Measurements from ENCODE around the gene NR5A1.

Gene NR5A1

GRCh38 chr9:124513376-124513994, 6.3 kb upstream of the NR5A1 start:
- no peak for DNase-seq

GRCh38 chr9:124512806-124513204, 5.6 kb upstream of the NR5A1 start:
- DNase-seq = no peak

GRCh38 chr9:124511891-124512805, 4.9 kb upstream of the NR5A1 start:
- no peak for DNase-seq

- no peak for DNase-seq
Observed at GRCh38 chr9:124511426-124511840, 4.2 kb upstream of the NR5A1 start.

- no peak for DNase-seq
Observed at GRCh38 chr9:124510650-124511425, 3.6 kb upstream of the NR5A1 start.

- DNase-seq = no peak
Observed at GRCh38 chr9:124507880-124508423, 753 bp upstream of the NR5A1 start.

GRCh38 chr9:124506433-124506832, 766 bp downstream of the NR5A1 start:
- no peak for DNase-seq

GRCh38 chr9:124505901-124506346, 1.3 kb downstream of the NR5A1 start:
- DNase-seq = no peak

- DNase-seq = no peak
Observed at GRCh38 chr9:124505006-124505900, 1.9 kb downstream of the NR5A1 start.

- DNase-seq = no peak
Observed at GRCh38 chr9:124504530-124505005, 2.6 kb downstream of the NR5A1 start.

- DNase-seq = no peak
Observed at GRCh38 chr9:124503713-124504529, 3.3 kb downstream of the NR5A1 start.

GRCh38 chr9:124502711-124503702, 4.2 kb downstream of the NR5A1 start:
- DNase-seq = no peak

GRCh38 chr9:124501771-124502320, 5.4 kb downstream of the NR5A1 start:
- DNase-seq = no peak

- no peak for DNase-seq
Observed at GRCh38 chr9:124500796-124501611, 6.2 kb downstream of the NR5A1 start.

GRCh38 chr9:124500028-124500795, 7.0 kb downstream of the NR5A1 start:
- DNase-seq = no peak

- no peak for DNase-seq
Observed at GRCh38 chr9:124499216-124499615, 8.0 kb downstream of the NR5A1 start.

GRCh38 chr9:124498499-124499146, 8.6 kb downstream of the NR5A1 start:
- DNase-seq = no peak
